NCI-H2081 (cell line): Measurements from ENCODE around the gene CRYGC.
A peak's percentile ranks its signal among the peaks of the same experiment; 100 is the strongest.
"Not testable (repeated sequence)": the region's sequence is repeated elsewhere in the genome, so short reads cannot be mapped to it uniquely, and the experiment has no call there.

Experiments
- DNase-seq, 2 experiments: peaks; one replicate each; lab custom pipeline; 2025; lab: John Stamatoyannopoulos, UW

The CRYGC gene

GRCh38 chr2:208136716-208137094, 7.1 kb upstream of the CRYGC start:
- DNase-seq: no peak

- no peak for DNase-seq
These were observed 6.4 kb upstream of the CRYGC start for GRCh38 chr2:208135794-208136715.

DNA sequence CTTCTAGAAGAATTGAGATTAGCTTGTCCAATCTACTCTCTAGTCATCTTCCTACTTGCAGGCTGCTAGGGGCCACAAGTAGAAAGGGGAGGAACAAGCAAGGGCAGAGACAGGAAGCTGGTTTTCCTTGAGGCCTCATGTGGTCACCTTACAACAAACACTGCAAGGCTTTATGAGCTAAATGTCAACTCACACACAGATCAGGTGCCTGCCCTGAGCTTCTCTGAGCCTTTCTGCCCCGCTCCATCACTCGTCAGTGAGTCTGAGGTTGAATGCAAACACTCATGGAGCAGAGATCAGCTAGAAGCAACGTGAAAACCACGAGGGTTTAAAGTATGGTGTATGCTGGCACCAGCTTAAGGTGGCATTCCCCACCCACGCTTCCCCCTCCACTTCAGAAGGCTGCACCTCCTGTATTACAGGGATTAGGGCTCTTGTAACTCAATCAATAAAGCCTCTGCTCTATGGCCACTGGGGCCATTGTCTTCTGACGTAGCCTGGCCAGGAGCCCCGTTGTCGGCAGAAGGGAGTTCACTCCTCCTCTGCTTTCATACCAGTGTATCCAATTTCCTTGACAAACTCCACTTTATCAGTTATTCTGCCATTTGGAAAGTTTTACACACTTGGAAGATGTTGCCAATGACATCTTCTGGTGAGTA, 5.4 kb upstream of the CRYGC start:
- DNase-seq: no peak

DNA sequence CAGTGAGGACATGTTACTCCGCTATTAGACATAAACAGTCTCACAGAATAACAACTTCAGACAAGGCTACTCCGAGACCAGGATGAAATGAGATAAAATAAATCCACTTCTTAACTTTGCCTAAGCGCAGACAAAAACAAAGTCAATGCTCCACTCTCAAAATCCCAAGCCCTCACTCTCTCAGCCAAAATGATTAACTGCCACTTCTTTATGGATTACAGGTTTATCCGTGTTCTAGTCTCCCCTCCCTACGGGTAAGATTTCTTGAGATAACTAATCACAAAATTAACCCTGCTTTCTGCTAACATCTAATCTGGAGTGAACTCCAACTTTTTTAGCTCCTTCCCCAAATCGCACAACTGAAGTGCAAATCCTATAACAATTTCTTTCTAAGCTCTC, 1.1 kb upstream of the CRYGC start:
- no peak for DNase-seq

- no peak for DNase-seq
These were observed 1.5 kb downstream of the CRYGC start for GRCh38 chr2:208128136-208128535.

GRCh38 chr2:208127090-208127489, 2.5 kb downstream of the CRYGC start:
- DNase-seq: no peak

DNA sequence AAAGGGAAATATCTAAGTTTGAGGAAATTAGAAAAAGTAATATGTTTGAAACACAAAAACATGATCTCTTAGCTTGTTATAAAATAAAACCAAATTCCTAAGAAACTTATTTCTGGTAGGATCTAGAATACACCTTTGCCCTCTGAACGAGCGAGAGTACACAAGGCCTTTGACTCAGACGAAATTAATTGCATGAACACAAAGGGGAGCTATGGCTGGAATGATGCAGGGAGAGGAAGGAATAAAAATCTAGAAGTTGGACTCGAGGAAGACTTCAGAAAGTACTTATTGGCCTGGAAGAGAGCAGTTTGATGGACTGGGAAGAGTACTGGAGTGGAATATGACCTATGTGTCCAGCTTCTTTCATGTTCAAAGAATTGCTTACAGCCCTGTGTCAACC, 4.4 kb downstream of the CRYGC start:
- DNase-seq: no peak

GRCh38 chr2:208124013-208124715, 5.5 kb downstream of the CRYGC start, which contains the start of gene CRYGD:
CRYGD (minus strand) TSS chr2:208124524; CDS start chr2:208124473, 51 bp downstream.
- DNase-seq: not testable (repeated sequence)

DNA sequence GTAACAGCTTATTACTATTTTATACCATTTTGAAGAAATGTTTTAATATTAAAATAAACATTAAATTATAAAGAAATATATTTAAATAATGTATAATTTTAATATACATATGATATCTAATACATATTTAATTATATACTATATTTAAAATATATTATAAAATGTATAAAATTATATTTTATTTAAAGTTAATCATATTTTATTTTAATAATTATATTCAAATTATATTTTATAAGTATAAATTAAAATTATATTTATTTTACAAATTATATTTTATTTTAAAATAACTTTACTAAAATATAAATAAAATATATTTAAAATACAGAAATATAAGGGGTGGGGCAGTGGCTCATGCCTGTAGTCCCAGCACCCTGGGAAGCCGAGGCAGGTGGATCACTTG, 7.4 kb downstream of the CRYGC start:
- no peak for DNase-seq

- no peak for DNase-seq
These were observed 10.7 kb downstream of the CRYGC start for GRCh38 chr2:208118918-208119317.

DNA sequence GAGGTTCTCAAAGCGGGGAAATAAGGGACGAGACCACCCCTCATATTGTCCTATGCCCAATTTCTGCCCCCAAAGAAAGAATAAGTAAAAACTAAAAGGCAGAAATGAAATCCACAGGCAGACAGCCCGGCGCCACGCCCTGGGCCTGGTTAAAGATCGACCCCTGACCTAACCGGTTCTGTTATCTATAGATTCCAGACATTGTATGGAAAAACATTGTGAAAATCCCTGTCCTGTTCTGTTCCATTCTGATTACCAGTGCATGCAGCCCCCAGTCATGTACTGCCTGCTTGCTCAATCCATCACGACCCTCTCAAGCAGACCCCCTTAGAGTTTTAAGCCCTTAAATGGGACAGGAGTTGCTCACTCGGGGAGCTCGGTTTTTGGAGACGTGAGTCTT, 12.2 kb downstream of the CRYGC start:
- DNase-seq: not testable (repeated sequence)

DNA sequence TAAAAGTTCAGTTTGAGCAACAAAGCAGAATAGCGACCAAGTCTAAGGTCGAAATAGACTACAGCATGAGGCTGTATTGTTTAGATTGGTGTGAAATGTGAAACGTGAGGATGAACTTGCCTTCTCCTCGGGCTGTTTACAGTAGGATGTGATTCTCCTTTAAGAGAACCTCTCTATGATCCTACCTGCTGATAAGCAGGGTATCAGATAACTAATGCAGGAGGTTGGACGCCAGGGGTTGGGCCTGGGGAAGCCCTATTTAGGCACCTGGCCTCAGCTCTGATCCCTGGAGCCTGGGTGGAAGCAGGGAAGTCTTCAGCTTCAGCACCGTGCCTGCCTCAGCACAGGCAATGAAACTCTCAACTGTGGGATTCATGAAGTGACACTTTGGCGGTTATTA, 16.7 kb downstream of the CRYGC start:
- peak; percentile 25 to 56 for DNase-seq

DNA sequence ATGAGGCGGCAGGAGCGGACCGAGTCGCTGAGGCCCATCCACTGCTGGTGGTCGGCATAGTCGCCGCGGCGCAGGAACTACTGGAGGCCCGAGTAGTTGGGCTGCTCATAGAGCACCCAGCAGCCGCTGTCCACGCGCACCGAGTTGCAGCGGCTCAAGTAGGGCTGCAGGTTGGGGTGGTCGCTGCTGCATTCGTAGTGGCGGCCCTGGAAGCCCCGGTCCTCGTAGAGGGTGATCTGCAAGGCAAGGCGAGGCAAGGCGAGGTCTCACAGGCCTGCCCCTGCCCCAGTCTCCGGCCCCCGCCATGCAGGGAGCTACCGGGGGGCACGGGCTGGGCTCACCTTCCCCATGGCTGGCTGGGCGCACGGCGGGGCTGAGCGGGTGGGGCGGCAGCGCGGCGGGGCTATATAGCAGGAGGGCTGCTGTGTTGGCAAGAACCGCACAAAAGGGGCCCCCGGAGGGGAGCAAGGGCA, 17.3 kb downstream of the CRYGC start:
- not testable (repeated sequence) for DNase-seq

- no peak for DNase-seq
These were observed 26.0 kb downstream of the CRYGC start for GRCh38 chr2:208103616-208104015.

GRCh38 chr2:208101716-208102631, 27.7 kb downstream of the CRYGC start:
- peak; percentile 19 to 32 for DNase-seq

GRCh38 chr2:208099682-208100470, 29.8 kb downstream of the CRYGC start:
- no peak for DNase-seq

DNA sequence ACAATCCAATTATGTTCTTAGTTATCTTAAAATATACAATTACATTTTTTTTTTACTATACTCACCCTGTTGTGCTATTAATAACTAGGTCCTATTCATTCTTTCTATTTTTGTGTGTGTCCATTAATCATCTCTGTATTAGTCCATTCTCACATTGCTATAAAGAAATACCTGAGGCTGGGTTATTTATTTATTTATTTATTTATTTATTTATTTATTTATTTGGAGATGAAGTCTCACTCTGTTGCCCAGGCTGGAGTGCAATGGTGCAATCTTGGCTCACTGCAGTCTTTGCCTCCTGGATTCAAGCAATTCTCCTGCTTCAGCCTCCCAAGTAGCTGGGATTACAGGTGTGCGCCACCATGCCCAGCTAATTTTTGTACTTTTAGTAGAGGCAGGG, 30.9 kb downstream of the CRYGC start:
- not testable (repeated sequence) for DNase-seq

GRCh38 chr2:208098267-208098666, 31.4 kb downstream of the CRYGC start:
- DNase-seq: no peak

- DNase-seq: no peak
These were observed 31.8 kb downstream of the CRYGC start for GRCh38 chr2:208097801-208098200.

DNA sequence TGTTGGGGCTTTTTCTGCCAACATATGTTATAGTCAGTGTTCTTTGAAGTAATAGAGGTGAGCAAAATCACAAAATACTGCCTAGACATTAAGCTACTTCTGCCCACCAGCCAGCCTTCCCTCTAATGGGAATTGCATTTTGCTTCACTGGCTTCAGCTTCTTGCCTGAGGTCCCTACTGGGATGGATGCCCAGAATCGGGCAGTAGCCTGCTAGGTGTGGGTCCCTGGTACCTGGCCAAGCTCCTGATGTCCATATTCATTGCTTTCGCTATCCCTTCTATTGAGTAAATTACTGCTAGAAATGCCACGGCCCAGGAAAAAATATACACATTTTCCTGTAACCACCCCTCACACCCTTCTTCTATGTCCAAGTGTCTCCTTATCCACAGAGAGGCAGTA, 32.3 kb downstream of the CRYGC start:
- no peak for DNase-seq

DNA sequence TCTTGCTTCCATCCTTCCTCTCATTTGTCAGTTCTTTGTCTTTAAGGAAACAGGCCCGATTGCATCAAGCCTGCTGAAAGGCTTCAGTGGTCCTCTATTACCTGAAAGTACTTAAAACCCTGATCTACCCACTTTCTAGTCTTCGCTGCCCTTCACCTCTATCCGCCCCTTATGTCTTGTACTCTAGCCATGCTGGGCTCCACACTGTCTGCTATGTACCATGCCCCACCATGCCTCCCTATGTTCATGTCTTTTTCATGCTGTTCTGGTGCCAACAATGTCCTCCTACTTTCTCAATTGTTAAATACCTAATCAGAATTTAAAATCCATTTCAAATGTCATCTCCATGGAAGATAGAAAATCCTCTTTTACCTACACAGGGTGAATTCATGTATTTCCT, 33.5 kb downstream of the CRYGC start:
- DNase-seq: no peak
